SK-N-SH treated with all-trans-retinoic acid at 6 μM for 48 hours (cell line): Measurements from ENCODE around the gene CHRNA5.

ENCODE experiments used
- BACH2 ChIP-seq: fragments of 250-450 bp; sonication (Bioruptor Pico); IDR thresholded peaks from 2 replicates; pipeline ENCODE4 v1.9.0; 2021; ENCODE audit warnings: mild to moderate bottlenecking, borderline replicate concordance
- CSDC2 ChIP-seq: fragments of 250-450 bp; sonication (Bioruptor Pico); IDR thresholded peaks from 2 replicates; pipeline ENCODE4 v1.5.0; 2020; ENCODE audit warnings: mild to moderate bottlenecking, moderate library complexity
- OSR1 ChIP-seq: fragments of 250-450 bp; sonication (Bioruptor Pico); IDR thresholded peaks from 2 replicates; pipeline ENCODE4 v1.8.0; 2022; ENCODE audit warnings: moderate library complexity, mild to moderate bottlenecking, inconsistent platforms
- PATZ1 ChIP-seq: fragments of 250-450 bp; sonication (Bioruptor Pico); IDR thresholded peaks from 2 replicates; pipeline ENCODE4 v1.8.0; 2020; ENCODE audit warnings: mild to moderate bottlenecking, moderate library complexity, borderline replicate concordance
- RARB ChIP-seq: fragments of 250-450 bp; sonication (Bioruptor Pico); IDR thresholded peaks from 2 replicates; pipeline ENCODE4 v1.8.0; 2021; ENCODE audit warnings: mild to moderate bottlenecking, moderate library complexity
- ZFP30 ChIP-seq: fragments of 450-650 bp; formaldehyde crosslinking; IDR thresholded peaks from 2 replicates; pipeline ENCODE4 v1.5.0; 2022; ENCODE audit warnings: mild to moderate bottlenecking, moderate library complexity
- ZNF70 ChIP-seq: fragments of 450-650 bp; formaldehyde crosslinking; IDR thresholded peaks from 2 replicates; pipeline ENCODE4 v1.5.0; 2020; ENCODE audit warnings: mild to moderate bottlenecking, moderate library complexity
- ZNF8 ChIP-seq: fragments of 450-650 bp; formaldehyde crosslinking; IDR thresholded peaks from 2 replicates; pipeline ENCODE4 v1.5.0; 2020; ENCODE audit warnings: mild to moderate bottlenecking, moderate library complexity

GRCh38 chr15:78637776-78638435 is 72.6 kb downstream of the CHRNA5 start:
- TF ChIP-seq ZFP30 (CRISPR knock-in tag) (no peak), ZNF70 (no peak), PATZ1 (CRISPR knock-in tag) (no peak), ZNF8 (no peak), OSR1 (no peak), CSDC2 (no peak), BACH2 (no peak), RARB (no peak)
